Regular cardiac myocyte (primary cell): Measurements from ENCODE around the gene SSH3. TPM values are rescaled to one million over a fixed set of nuclear protein-coding genes. Genes with fewer than 3 reads are reported as not detected.

Experiments used
- total RNA-seq: library from RNA; depleted of rRNA; stranded (reverse); fragments of >200 nt; gene quantifications from 2 replicates; pipeline ENCODE4 v1.2.3, GENCODE V29; 2014

The SSH3 gene
- total RNA-seq, result 5.6 and 14.9 TPM in 2 replicates

GRCh38 chr11:67303132-67303834, at the start of gene SSH3:
SSH3 (plus strand) TSS chr11:67303530; CDS start chr11:67303626, 96 bp downstream.

GRCh38 chr11:67266449-67267187, 36.7 kb upstream of the SSH3 start, which contains the start of gene GRK2:
GRK2 (plus strand) TSS chr11:67266473; CDS start chr11:67266700, 227 bp downstream.

GRCh38 chr11:67289226-67289650, 14.1 kb upstream of the SSH3 start, which contains the start of gene ANKRD13D:
ANKRD13D (plus strand) TSS chr11:67289303; CDS start chr11:67289461, 158 bp downstream.

GRCh38 chr11:67353317-67354074, 50.2 kb downstream of the SSH3 start, which contains the start of gene POLD4:
POLD4 (minus strand) TSS chr11:67353546; CDS start chr11:67353399, 147 bp downstream.

Other genes with a start within 250 kb of the SSH3 start
- 6.2 and 6.5 TPM in 2 replicates for gene RHOD, start 246.7 kb upstream of the SSH3 start, total RNA-seq
- gene KDM2A, start 184.3 kb upstream of the SSH3 start, total RNA-seq, result 38.9 and 40.3 TPM in 2 replicates
- gene GRK2, start 37.1 kb upstream of the SSH3 start, total RNA-seq, result 24.0 and 41.6 TPM in 2 replicates
- 33.3 and 33.7 TPM in 2 replicates for gene ANKRD13D, start 14.2 kb upstream of the SSH3 start, total RNA-seq
- 58.6 and 74.8 TPM in 2 replicates for gene POLD4, start 50.0 kb downstream of the SSH3 start, total RNA-seq
- 3.4 and 7.1 TPM in 2 replicates for gene CLCF1, start 70.1 kb downstream of the SSH3 start, total RNA-seq
- gene RAD9A, start 88.5 kb downstream of the SSH3 start, total RNA-seq, result 3.3 and 6.2 TPM in 2 replicates
- gene PPP1CA, start 98.3 kb downstream of the SSH3 start, total RNA-seq, result 87.7 and 243 TPM in 2 replicates
- gene TBC1D10C, start 100.6 kb downstream of the SSH3 start, total RNA-seq, result not detected in 2 replicates
- 0.19 and 0.28 TPM in 2 replicates for gene CARNS1, start 112.1 kb downstream of the SSH3 start, total RNA-seq
- 29.6 and 50.6 TPM in 2 replicates for gene RPS6KB2, start 125.0 kb downstream of the SSH3 start, total RNA-seq
- 0.19 and 0.28 TPM in 2 replicates for gene PTPRCAP, start 134.2 kb downstream of the SSH3 start, total RNA-seq
- gene CORO1B, start 139.9 kb downstream of the SSH3 start, total RNA-seq, result 90.7 and 149 TPM in 2 replicates
- not detected in 2 replicates for gene GPR152, start 149.2 kb downstream of the SSH3 start, total RNA-seq
- gene CABP4, start 151.8 kb downstream of the SSH3 start, total RNA-seq, result 0.28 and 0.38 TPM in 2 replicates
- 20.3 and 30.7 TPM in 2 replicates for gene TMEM134, start 165.7 kb downstream of the SSH3 start, total RNA-seq
- 69.1 and 75.7 TPM in 2 replicates for gene AIP, start 179.5 kb downstream of the SSH3 start, total RNA-seq
- 16.1 and 18.3 TPM in 2 replicates for gene PITPNM1, start 201.8 kb downstream of the SSH3 start, total RNA-seq
- 16.6 and 20.9 TPM in 2 replicates for gene CDK2AP2, start 204.6 kb downstream of the SSH3 start, total RNA-seq
- gene CABP2, start 219.9 kb downstream of the SSH3 start, total RNA-seq, result not detected in 2 replicates